GM12874 (cell line): ENCODE measurements around the gene PTPRK.

Experiments
- TF ChIP-seq, protein P1 (sequence below): IDR thresholded peaks from 2 replicates; pipeline ENCODE4 v1.5.1; 2011; ENCODE audit warnings: low read depth, mild to moderate bottlenecking, control low read depth, low read length, moderate library complexity; ENCODE audit not compliant: insufficient read depth

PTPRK gene

DNA sequence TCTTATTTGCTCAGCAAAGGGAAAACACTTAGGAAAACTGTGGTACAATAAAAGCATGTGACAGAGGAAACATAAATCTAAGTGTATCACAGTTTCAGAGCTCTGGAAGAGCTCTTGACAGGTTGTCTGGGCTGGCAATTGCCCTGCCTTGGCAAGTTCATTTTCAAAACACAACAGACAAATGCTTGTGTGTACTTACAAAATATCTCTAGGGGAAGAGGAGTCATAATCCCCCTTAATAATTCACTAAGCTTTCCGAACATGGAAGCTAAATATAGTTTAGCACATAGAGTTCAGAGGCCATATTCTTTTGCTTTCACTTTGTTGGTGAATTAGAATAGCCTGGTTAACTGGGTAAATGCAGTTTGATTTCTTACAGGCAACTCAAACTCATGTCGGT is 407.9 kb downstream of the PTPRK start:
- TF ChIP-seq, protein P1, sequence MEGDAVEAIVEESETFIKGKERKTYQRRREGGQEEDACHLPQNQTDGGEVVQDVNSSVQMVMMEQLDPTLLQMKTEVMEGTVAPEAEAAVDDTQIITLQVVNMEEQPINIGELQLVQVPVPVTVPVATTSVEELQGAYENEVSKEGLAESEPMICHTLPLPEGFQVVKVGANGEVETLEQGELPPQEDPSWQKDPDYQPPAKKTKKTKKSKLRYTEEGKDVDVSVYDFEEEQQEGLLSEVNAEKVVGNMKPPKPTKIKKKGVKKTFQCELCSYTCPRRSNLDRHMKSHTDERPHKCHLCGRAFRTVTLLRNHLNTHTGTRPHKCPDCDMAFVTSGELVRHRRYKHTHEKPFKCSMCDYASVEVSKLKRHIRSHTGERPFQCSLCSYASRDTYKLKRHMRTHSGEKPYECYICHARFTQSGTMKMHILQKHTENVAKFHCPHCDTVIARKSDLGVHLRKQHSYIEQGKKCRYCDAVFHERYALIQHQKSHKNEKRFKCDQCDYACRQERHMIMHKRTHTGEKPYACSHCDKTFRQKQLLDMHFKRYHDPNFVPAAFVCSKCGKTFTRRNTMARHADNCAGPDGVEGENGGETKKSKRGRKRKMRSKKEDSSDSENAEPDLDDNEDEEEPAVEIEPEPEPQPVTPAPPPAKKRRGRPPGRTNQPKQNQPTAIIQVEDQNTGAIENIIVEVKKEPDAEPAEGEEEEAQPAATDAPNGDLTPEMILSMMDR = no peak

DNA sequence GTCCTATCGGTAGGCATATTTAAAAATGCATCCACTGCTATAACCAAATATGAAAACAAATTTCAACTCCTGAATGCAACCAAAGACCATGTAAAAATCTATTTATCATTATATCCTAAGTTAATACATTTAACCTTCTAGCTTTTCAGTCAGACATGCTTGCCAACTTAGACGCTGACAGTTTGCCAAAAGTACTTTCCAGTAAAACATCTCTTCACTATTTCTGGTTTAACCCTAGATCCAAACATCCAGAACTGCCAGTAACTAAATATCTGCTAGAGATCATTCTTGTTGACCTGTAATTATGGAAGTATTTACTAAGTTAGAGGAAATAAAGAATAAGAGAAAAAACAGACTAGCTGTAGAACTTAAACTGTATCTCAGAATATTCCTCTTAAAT is 409.3 kb downstream of the PTPRK start:
- TF ChIP-seq, protein P1 = no peak

DNA sequence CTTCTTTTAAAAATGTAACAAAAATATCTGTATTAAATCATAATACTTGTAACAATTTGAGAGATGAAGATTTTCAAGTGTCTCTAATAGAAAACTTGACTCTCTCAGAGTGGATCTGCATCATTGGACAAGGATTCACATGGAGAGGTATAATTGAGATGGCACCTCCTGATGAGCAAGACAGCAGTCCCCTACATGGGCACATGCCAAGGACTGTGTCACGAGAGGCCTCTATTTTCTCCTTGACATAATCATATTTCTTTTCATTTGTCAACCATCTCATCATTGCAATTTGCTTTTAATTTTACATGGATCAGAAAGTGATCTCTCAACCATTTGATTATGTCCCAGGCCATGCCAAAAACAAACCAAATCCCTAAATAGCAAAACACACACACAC is 412.7 kb downstream of the PTPRK start:
- TF ChIP-seq, protein P1 = no peak

DNA sequence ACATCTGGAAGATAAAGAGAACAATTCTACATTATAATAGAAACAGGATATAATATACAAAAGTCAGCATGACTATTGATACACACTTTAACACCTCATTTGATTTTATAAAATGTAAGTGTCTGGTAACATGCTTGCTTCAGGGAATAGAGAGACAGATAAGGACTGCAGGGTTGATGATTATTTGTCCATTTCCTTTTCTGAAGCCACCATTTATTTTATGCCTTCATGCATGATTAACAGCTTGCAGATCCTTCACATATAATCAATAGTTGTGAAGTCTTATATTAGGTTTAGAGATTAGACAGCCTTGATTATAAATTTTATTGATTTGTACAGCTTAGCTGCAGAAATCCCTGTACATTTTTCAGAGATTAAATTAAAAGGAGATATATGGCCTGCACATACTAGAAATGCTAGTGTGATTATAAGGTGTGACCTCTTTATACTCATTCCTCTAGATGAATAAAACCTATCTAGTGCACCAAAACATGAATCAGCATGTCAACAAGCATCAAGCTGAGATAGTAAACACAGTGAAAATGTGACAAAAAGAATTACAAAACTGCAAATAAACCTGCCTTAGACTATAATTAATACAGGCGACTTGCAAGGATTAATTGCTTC is 420.7 kb downstream of the PTPRK start:
- TF ChIP-seq, protein P1 = no peak

DNA sequence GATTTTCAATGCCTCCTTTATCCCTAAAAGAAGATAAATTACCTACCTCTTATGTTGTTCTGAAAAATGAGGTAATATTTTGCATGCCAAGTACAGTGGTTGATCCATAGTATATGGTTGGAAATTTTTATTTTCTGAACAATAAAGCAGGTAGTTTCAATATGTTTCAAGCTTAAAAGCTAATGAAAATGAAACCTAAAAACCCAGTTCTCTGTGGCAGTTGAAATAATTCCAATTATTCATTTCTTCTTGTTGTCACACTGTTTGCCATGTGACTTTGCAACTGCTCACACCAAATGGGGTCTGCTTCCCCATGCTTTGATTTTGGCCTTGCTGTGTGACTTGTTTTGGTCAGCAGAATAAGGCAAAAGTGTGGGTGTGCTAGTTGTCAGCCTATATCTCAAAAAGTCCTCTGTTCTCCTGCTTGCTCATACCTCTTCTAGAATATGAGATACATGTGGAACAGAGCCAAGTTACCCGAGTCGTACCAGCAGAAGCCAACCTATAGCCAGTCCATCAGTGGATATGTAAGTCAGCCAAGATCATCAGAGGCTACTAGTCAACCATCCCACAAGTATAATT is 422.3 kb downstream of the PTPRK start:
- TF ChIP-seq, protein P1 = no peak

DNA sequence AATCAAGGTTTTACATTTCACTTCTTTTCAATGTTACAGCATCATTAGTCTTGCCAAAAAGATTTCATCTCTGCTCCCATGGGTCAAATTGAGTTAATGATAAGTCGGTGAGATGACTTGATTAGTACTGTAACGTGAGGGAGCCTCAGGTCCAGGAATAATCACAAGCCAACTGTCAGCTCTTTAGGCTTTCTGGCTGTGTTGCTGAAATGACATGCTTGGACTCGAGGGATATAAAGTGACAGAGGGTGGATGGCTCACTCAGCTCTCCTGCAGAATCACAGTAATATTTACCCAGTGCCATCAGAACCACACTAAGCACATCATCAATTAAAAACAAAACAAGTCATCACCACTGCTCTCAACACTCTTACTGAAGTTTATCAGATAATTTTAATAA is 423.4 kb downstream of the PTPRK start:
- TF ChIP-seq, protein P1 = no peak

DNA sequence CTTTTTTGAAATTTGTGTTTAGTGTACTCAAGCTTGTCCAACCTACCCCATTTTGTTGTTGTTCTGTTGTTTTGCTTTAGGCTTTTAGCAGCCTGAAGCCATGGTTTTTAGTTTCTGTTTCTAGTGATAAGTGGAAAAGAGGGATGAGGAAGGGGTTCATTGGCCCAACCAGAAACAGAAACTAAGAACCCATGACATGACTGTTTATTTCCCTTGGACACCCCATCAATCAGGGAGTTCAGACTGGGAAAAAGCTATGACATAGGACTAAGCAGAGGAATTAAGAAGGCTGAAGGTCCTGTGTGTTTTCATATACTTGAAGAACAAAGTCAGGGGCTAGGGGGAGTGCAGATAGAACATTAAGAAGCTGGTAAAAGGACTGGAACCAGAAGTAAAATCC is 425.0 kb downstream of the PTPRK start:
- TF ChIP-seq, protein P1 = no peak
